HG02884 (cell line): Measurements from ENCODE around the gene SPOCK1.
"Not testable (repeated sequence)": the region's sequence is repeated elsewhere in the genome, so short reads cannot be mapped to it uniquely, and the experiment has no call there.

Experiments
- ATAC-seq: cut with Tn5 transposase; IDR thresholded peaks from one replicate; pipeline ENCODE4 v1.9.1; 2021; ENCODE audit warnings: mild to moderate bottlenecking, moderate library complexity; ENCODE audit not compliant: unreplicated experiment

Gene SPOCK1

GRCh38 chr5:137399911-137400310 is 99.2 kb downstream of the SPOCK1 start:
- no peak for ATAC-seq

- ATAC-seq, result no peak
Observed at GRCh38 chr5:137398751-137399150, 100.4 kb downstream of the SPOCK1 start.

DNA sequence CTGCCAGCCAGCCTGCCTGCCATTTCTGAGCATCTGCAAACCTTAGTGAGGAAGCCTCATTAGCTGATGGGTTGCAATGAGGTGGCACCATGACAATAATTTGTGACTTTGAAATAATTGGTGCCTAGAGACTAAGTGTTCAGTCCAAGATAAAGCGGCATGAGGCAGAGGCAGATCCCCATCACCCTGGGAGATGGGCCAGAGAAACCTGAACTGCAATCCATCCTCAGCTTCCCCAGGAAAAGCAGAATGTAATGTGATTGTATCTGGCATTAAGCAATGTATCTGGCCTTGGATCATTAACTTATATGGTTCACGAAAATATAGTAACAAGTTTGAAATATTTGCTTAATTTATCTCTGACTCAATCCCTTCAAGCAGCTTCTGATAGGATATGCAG is 101.0 kb downstream of the SPOCK1 start:
- no peak for ATAC-seq

DNA sequence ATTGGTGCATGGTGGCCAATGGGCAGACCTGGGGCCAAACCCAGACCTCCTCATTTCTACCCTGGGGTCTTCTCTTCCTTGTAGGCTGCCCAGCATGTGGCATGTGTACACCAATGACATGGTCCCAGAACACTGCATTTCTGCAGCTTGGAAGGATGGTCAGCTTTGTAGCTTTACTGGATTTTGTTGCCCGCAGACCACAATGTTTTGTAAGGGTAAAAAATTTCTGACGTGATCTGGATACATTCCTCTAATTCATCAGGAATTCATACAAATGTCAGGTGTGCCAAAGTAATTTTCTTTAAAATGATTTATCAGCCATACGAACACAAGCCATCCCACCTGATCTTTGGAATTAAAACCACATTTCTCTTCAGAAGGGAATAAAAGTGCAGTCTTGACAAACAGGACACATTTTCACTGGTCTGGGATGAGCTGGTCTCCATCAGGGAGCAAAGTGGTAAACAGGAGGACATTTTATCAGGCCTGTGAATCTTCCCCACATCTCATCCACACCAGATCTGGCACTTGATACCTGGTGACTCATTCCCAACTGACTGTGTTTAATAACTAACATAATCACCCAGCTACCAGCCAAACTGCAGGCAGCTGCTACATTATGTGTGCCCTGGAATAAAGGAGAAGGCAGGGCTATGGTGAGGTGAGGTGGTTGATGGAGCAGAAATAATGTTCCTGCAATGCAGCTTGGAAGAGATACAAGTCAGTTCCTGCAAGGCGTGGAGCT is 103.9 kb downstream of the SPOCK1 start:
- ATAC-seq, result no peak

- no peak for ATAC-seq
Observed at GRCh38 chr5:137394380-137394779, 104.7 kb downstream of the SPOCK1 start.

DNA sequence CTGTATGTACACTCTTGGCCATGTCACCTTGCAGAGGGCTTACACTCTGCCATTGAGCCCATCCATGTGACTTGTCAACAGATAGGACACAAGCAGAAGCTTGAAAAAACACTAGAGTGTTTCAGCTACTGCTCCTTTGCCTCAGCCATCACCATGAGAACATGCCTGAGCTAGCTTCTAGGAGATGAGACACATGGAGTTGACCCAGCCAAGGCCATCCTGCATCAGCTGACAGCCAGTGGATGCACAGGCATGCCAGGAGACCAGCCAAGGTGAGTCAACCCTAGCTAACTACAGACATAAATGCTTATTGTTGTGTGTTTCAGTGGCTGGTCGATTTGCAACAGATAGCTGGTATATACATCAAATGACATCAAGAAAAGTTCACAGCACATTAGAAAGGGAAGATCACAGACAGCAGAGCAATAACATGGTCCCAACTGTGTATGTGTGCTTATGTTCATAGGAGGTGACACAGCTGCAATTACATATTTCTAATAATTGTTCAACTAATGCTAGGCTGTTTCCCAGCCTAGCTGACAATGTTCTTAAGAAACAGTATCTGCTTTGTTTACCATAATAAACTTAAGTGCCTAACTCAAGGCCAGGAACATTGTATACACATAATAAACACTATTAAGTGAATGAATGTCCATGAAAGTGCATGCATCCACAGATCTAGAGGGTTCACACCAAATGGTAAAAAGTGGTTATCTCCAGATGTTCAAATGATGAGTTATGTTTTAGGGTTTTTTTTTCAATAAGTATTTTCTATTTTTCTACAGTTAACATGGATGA is 105.7 kb downstream of the SPOCK1 start:
- ATAC-seq, result no peak

DNA sequence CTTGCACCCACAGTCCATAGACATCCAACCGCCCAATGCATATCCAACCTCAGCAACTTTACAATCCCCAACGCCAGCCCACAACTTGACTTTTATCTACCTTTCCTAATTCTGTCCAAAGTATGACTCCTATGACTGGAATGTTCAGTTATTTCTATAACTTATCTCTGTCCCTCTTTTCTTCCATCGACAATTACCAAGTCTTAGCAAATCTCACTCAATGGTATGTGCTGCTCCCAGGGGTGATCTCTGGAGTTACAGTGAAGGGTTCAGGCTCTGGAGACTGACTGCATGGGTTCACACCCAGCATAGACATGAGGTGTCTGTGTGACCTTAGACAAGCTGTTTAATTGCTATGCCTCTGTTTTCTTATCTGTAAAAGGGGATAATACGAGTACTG is 106.9 kb downstream of the SPOCK1 start:
- ATAC-seq, result no peak

DNA sequence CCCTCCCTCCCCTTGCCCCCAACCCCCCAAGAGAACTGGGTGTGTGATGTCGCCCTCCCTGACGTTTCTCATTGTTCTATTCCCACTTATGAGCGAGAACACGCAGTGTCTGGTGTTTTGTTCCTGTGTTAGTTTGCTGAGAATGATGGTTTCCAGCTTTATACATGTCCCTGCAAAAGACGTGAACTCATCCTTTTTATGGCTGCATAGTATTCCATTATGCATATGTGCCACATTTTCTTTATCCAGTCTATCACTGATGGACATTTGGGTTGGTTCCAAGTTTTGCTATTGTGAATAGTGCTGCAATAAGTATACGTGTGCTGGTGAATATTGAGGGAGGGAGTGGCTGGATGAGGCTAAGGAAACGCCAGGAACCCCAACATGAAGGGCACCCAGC is 108.1 kb downstream of the SPOCK1 start:
- ATAC-seq, result not testable (repeated sequence)

DNA sequence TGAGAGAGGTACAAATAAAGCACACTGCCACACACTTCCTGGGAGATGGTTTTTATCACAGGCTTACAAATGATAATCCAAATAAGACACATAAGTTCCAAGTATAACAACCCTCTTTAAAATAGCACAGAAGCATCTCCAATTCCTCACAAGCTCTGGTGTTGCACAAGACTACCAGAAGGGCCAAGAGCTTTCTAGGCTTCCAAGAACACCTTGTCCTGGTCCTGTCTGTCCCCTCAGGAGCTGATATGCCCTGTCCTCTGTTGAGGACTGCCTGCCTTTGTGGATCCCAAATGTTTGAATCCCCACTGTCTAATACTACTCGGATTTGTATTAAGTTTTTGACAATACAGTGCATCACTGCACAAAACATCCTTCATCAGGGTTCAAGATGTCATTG is 110.1 kb downstream of the SPOCK1 start:
- ATAC-seq, result no peak

GRCh38 chr5:137385064-137385463 is 114.1 kb downstream of the SPOCK1 start:
- ATAC-seq, result no peak

DNA sequence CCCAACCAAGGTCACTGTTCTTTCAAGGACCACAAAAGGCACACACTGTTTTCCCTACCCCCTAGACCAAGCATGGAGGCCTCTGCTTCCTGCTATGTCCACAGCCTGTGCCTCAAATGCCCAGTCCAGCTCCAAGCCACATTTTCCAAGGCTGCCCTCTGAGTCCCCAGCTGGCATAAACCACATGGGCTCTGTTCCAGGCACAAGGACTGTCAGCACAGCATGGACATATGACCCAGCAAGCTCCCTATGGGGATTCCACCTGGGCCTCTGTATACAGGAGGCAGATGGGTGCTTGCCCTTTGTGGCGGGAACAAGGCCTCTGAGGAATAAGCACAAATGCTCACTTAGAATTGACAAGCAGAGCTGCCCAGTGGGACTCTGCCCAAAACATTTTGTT is 115.2 kb downstream of the SPOCK1 start:
- no peak for ATAC-seq

DNA sequence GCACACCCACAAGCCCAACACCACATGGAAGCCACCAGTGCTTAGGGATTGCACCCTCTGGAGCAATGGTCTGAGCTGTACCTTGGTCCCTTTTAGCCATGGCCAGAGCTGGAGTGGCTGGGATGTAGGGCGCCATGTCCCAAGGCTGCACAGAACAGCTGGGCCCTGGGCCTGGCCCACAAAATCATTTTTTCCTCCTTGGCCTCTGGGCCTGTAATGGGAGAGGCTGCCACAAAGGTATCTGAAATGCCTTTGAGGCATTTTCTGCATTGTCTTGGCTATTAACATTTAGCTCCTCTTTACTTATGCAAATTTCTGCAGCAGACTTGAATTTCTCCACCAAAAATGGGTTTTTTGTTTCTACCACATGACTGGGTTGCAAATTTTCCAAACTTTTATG is 117.6 kb downstream of the SPOCK1 start:
- ATAC-seq, result no peak

- ATAC-seq, result no peak
Observed at GRCh38 chr5:137379555-137380286, 119.4 kb downstream of the SPOCK1 start.

DNA sequence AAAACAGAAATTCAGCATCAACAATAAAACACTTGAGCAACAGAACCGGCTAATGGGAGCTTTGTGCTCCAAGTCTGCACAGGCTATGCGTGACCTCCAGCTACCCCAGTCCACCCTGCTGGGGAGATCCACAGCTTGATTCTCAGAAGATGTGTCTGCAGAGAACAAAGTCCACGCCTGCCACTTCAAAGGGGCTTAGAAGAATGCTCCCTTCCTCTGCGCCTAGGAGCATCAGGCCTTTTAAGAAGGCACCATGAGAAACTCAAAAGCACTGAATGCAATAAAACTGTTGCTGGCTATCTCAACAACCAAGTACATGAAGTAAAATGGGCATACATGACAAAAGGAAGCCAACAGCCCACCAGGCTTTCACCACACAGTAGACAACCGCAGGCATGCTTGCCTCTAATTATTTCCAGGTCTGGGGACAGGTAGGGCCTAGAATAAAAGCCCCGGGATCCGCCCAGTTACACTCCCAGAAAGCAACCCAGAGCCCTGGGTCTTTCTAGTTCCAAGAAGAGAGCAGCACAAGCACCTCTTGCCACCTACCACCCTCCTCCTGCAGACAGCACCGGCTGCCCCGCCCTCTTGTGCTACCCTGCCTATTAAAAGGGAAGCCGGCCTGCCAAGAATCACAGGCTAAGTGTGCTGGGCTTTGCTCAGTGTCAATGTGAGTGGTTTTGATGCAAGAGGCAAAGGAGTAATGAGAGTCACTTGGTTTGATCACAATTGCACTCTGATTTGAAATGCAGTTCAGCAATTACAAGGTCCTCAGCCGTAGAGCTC is 123.2 kb downstream of the SPOCK1 start:
- ATAC-seq, result no peak

DNA sequence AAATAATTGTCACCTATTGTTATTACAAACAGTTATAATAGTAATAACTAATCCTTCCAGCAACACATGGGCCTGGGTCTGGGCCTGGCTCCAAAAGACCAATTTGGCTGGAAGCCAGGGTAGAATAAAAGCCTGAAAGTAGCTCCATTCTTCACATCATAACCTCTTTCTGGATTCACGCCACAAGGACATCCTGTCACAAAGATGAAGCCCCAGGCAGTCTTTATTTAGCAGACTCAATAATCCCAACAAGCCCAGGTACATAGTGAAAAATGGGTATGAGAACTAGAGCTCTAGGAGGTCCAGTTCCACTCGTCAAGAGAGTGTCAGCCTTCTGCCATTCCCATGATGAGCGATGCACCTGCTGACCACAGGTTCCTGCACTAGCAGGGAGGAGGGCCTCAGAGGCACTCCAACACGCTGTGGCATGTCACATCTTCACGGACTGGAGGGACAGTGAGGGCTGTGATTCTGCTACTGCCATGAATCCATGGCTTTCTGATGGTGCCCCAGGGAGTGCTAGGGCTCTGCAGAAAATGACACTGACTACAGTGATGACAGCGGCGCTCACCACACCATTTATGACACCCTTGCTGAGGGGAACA is 124.9 kb downstream of the SPOCK1 start:
- ATAC-seq, result no peak

DNA sequence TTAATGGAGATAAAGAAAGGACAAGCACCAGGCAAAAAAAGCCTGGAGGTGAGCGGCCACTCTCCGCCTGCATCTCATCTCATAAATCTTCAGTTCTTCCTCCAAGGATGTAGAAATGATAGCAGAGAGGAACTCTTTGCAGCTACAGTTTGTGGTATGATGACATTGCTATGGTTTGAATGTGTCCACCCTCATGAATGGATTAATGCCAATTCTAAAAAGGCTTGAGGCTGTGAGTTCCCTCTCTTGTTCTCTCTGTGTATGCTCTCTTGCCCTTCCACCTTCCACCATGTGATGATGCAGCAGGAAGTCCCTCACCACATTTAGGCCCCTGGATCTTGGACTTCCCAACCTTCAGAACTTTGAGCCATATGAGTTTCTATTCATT is 126.4 kb downstream of the SPOCK1 start:
- no peak for ATAC-seq

GRCh38 chr5:137372016-137372772 is 126.9 kb downstream of the SPOCK1 start:
- ATAC-seq, result no peak

DNA sequence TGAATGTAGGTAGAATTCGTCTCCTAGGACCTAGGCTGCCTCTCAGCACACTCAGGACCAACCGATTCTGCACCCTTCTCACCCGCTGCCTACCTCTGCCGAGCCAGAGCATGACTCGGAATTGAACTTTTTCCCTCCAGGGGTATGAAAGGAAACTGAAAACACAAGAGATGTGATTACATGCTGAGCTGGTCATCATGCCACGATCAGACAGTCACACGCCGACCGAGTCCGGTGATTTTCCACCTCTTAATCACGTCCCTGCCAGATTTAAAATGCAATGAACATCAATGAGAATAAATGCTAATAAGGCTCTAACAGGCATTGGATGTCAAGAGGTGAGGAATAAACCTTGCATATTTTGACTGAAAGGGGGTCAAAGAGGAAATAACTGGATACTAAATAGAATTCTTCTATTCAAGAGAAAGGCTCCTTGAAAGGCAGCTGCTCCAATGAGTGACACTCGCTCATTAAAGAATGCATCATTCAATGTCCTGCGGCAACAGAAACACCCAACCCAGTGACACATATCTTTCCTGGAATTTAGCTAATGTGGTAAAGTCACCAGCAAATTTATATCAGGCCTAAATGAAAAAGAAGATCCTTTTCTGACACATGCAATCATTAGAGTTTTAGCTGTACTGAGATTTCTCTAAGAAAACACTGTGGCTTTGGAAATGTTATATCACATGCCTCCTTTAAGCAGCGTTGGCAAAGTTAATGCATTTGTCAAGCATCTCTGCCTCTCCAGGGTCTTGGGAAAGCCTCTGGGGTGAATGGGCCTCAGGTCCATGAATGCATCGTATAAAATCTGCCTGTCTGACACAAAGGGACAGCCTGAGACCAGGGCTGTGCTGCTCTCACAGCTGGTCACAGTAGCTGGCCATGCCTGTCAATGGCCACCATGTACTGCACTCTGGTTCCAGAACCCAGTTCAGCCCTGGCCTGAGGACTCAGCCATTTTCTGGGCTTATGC is 128.7 kb downstream of the SPOCK1 start:
- ATAC-seq, result no peak

- no peak for ATAC-seq
Observed at GRCh38 chr5:137368651-137369050, 130.5 kb downstream of the SPOCK1 start.
